Kidney (tissue), 14 donors: Measurements from ENCODE around the gene CHRM2. TPM values are rescaled to one million over a fixed set of nuclear protein-coding genes. Genes with fewer than 3 reads are reported as not detected.
A peak's percentile ranks its signal among the peaks of the same experiment; 100 is the strongest.

ENCODE experiments used
- DNase-seq, 5 donors: peaks; one replicate each; pipeline ENCODE4 v3.0.0-alpha.2; 2013 to 2020
- FAIRE-seq: peaks from 2 replicates; lab custom pipeline; 2012; peaks lifted over from hg19 to GRCh38; lab: Jason Lieb, UNC
- H3K27ac ChIP-seq, 2 donors: one replicate each; pipeline ENCODE4 v1.7.0; 2013; ENCODE audit warnings: low read depth in 2 of 2, low read length in 2 of 2, inconsistent platforms in 1 of 2
- H3K27me3 ChIP-seq: one replicate; pipeline ENCODE4 v1.7.1; 2013; ENCODE audit warnings: low read length, inconsistent platforms; ENCODE audit not compliant: control insufficient read depth, insufficient read depth
- H3K36me3 ChIP-seq, 3 donors: one replicate each; pipeline versions ENCODE4 v1.7.0 to v1.7.1; 2013; ENCODE audit warnings: low read length in 3 of 3, control low read depth in 1 of 3, inconsistent platforms in 1 of 3; ENCODE audit not compliant: insufficient read depth in 3 of 3, control insufficient read depth in 2 of 3
- H3K4me1 ChIP-seq, 3 donors: one replicate each; pipeline versions ENCODE4 v1.7.0 to v1.7.1; 2013; ENCODE audit warnings: low read length in 3 of 3, inconsistent platforms in 1 of 3, low read depth in 1 of 3; ENCODE audit not compliant: control insufficient read depth in 2 of 3, insufficient read depth in 2 of 3
- H3K4me3 ChIP-seq, 3 donors: one replicate each; pipeline versions ENCODE4 v1.7.0 to v1.8.1; 2013; ENCODE audit warnings: low read length in 3 of 3, control low read depth in 1 of 3, inconsistent platforms in 1 of 3
- H3K9ac ChIP-seq, 3 donors: one replicate each; pipeline versions ENCODE4 v1.7.0 to v1.7.1; 2013; ENCODE audit warnings: low read length in 3 of 3, control low read depth in 1 of 3, inconsistent platforms in 1 of 3
- H3K9me3 ChIP-seq, 3 donors: one replicate each; pipeline versions ENCODE4 v1.7.0 to v1.7.1; 2013; ENCODE audit warnings: low read length in 3 of 3, control low read depth in 1 of 3, inconsistent platforms in 1 of 3; ENCODE audit not compliant: control insufficient read depth in 2 of 3, insufficient read depth in 1 of 3
- intact Hi-C: fragments of 100-400 bp; cut with DNase I; formaldehyde crosslinking; loops from one replicate; pipeline ENCODE4 v1.11.1; 2022
- polyA plus RNA-seq: library from polyadenylated mRNA; stranded (reverse); fragments of 350-450 nt; fragmentation: Illumina TruSeq; extraction: RNeasy Lipid Tissue Mini Kit (QIAGEN cat#74804); gene quantifications from one replicate; pipeline ENCODE4 v1.2.3, GENCODE V29; 2014; ENCODE audit warnings: low read depth, low replicate concordance; ENCODE audit not compliant: insufficient read depth
- total RNA-seq: library from RNA; stranded (reverse); fragmentation: NEBNext Ultra II Directional; extraction: Animal tissue kit (Norgen Biotek cat#: 25700); gene quantifications from one replicate; pipeline ENCODE4 v1.2.1, GENCODE V29; 2021
- TF ChIP-seq, protein P1 (sequence below): IDR thresholded peaks from 3 replicates; pipeline ENCODE4 v1.5.1; 2012; ENCODE audit warnings: mild to moderate bottlenecking, moderate library complexity, borderline replicate concordance; ENCODE audit not compliant: insufficient read depth; ENCODE audit errors: extremely low read depth
- donor health status: control.
- donor health status: control.
- donor health status: control.
- donor health status: control.
- donor health status: control.
- donor health status: DM: yes; HTN: yes; CAD: no.
- donor health status: Normal renal cell carcinoma (clear cell type).

CHRM2 gene
- total and polyA plus RNA-seq, 2 donors from 2014 or later = not detected

DNA sequence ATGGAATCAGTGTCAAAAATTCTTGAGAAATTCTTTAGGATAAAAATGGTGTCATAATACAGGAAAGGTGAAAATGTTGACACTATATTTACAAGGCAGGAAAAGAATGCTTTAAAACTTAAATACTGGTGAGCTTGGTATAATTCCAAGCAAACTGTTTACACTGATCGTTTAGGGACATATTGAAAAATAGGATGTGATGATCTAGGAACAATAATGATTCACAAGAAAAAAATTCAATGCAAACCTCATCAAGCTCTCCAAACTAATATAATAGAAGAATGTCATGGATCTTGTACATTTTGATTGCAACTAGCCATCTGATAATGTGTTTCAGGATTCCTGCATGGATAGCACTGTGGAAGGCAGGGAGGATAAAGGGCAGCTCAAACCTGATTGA is 98.4 kb downstream of the CHRM2 start:
- DNase-seq = no peak
- Histone ChIP-seq H3K27ac (no peak overlapping the region), H3K4me1 (no peaks in the 10 kb centered on the region), H3K9me3 (no peaks in the 10 kb centered on the region), H3K27me3 (no peaks in the 10 kb centered on the region), H3K36me3 (no peaks in the 10 kb centered on the region), H3K4me3 (no peak overlapping the region), H3K9ac (no peak overlapping the region)
- intact Hi-C loops = no loop called here
- TF ChIP-seq, protein P1, sequence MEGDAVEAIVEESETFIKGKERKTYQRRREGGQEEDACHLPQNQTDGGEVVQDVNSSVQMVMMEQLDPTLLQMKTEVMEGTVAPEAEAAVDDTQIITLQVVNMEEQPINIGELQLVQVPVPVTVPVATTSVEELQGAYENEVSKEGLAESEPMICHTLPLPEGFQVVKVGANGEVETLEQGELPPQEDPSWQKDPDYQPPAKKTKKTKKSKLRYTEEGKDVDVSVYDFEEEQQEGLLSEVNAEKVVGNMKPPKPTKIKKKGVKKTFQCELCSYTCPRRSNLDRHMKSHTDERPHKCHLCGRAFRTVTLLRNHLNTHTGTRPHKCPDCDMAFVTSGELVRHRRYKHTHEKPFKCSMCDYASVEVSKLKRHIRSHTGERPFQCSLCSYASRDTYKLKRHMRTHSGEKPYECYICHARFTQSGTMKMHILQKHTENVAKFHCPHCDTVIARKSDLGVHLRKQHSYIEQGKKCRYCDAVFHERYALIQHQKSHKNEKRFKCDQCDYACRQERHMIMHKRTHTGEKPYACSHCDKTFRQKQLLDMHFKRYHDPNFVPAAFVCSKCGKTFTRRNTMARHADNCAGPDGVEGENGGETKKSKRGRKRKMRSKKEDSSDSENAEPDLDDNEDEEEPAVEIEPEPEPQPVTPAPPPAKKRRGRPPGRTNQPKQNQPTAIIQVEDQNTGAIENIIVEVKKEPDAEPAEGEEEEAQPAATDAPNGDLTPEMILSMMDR = no peak
- no peak for FAIRE-seq

DNA sequence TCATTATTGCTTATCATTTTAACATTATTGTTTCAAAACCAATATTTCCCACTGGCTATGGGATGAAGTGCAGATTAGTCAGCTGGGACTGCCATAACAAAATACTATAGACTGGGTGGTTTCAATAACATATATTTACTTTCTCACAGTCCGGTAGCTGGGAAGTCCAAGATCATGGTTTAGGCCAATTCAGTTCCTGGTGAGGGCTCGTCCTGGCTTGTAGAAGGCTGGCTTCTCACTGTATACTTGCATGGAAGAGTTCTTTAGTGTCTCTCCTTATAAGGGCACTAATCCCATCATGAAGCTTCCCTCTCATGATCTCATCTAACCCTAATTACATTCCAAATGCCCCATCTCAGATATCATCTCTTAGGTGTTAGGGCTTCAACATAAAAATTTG is 101.3 kb downstream of the CHRM2 start:
- H3K27me3 ChIP-seq = no peaks in the 10 kb centered on the region
- no peaks in the 10 kb centered on the region for H3K36me3 ChIP-seq
- no peaks in the 10 kb centered on the region for H3K4me1 ChIP-seq
- FAIRE-seq (no peak), DNase-seq (no peak)
- H3K9ac ChIP-seq = no peak overlapping the region
- intact Hi-C loops = no loop called here
- TF ChIP-seq, protein P1 = no peak
- H3K4me3 ChIP-seq = no peak overlapping the region
- no peak overlapping the region for H3K27ac ChIP-seq
- H3K9me3 ChIP-seq = no peaks in the 10 kb centered on the region

DNA sequence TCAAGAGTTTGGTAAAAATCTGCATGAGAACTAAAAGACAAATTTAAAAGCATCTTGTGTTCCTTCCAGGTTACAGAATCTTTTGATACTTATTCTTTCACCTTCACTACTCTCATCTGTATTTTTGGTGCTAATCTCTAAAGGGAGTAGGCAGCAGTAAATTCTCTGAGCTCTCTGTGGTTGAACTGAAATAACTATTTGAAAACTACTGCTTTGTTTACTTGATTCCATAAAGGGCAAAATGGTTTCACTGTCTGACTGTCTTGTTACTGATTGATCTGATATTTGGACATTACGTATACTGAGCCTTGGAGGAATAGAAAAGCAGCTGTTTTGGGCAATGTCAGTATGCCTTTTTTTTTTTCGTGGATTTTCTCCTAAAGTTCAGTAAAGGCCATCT is 103.3 kb downstream of the CHRM2 start:
- no peak overlapping the region for H3K4me3 ChIP-seq
- TF ChIP-seq, protein P1 = no peak
- H3K9ac ChIP-seq = no peak overlapping the region
- intact Hi-C loops = no loop called here
- no peak overlapping the region for H3K27ac ChIP-seq
- H3K4me1 ChIP-seq = no peaks in the 10 kb centered on the region
- no peak for DNase-seq
- no peaks in the 10 kb centered on the region for H3K36me3 ChIP-seq
- H3K27me3 ChIP-seq = no peaks in the 10 kb centered on the region
- H3K9me3 ChIP-seq = no peaks in the 10 kb centered on the region
- no peak for FAIRE-seq

DNA sequence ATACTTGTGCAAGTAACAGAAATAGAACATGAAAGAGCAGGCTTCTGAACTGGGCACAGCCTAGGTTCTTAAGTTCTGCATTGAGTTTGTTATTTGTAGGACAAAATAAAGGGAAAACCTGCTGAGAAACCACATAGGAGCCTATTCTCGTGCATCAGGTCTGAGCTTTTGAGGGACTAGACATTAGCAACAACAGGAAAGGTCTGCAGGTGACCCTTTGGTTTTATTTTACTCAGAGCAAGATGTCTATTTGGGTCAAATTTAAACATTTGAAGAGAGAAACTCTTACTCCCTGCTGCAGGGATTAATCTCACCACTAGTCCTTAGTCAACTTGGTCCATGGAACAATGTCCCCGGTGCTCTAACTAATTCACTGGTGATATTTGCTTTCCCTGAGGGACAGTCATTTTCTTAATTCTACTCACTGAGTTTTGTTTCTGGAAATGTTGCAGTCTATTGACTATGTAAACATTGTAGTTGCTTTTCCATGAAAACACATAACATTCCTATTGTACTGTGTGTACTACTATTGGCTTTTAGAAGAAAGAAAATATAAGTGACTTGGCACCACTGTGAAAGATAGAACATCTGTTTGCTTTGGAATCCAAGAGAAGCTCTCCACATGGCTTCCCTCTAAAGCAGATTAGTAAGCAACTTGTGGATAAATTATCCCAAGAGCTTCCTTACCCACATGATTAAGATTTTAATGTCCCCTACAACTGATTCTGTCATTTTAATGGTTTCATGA is 108.2 kb downstream of the CHRM2 start:
- no peak overlapping the region for H3K9ac ChIP-seq
- DNase-seq = peak in 2 of 5 donors; percentile 16 to 58
- no peak for FAIRE-seq
- H3K4me3 ChIP-seq = no peak overlapping the region
- no peaks in the 10 kb centered on the region for H3K27me3 ChIP-seq
- H3K36me3 ChIP-seq = no peaks in the 10 kb centered on the region
- no peak overlapping the region for H3K27ac ChIP-seq
- no peaks in the 10 kb centered on the region for H3K4me1 ChIP-seq
- intact Hi-C loops = no loop called here
- no peaks in the 10 kb centered on the region for H3K9me3 ChIP-seq
- TF ChIP-seq, protein P1 = no peak
